OCI-LY1 (cell line): ENCODE results near the gene GLT8D2.

Experiments
- EZH2 ChIP-seq: fragments of 200-600 bp; sonication (generic), shearing (Covaris generic); IDR thresholded peaks from 2 replicates; pipeline ENCODE4 v1.8.0; 2017; ENCODE audit warnings: borderline replicate concordance, mixed run types, mild to moderate bottlenecking, antibody characterized with exemption, low read length, moderate library complexity, mixed read lengths
- TF ChIP-seq, protein P1 (sequence below): fragments of 200-600 bp; sonication (generic), shearing (Covaris generic); IDR thresholded peaks from 2 replicates; pipeline ENCODE4 v1.5.1; 2017; ENCODE audit warnings: mild to moderate bottlenecking, antibody characterized with exemption, low read length, moderate library complexity, mixed read lengths

- TF ChIP-seq, protein P1, sequence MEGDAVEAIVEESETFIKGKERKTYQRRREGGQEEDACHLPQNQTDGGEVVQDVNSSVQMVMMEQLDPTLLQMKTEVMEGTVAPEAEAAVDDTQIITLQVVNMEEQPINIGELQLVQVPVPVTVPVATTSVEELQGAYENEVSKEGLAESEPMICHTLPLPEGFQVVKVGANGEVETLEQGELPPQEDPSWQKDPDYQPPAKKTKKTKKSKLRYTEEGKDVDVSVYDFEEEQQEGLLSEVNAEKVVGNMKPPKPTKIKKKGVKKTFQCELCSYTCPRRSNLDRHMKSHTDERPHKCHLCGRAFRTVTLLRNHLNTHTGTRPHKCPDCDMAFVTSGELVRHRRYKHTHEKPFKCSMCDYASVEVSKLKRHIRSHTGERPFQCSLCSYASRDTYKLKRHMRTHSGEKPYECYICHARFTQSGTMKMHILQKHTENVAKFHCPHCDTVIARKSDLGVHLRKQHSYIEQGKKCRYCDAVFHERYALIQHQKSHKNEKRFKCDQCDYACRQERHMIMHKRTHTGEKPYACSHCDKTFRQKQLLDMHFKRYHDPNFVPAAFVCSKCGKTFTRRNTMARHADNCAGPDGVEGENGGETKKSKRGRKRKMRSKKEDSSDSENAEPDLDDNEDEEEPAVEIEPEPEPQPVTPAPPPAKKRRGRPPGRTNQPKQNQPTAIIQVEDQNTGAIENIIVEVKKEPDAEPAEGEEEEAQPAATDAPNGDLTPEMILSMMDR, result no peak
- no peak for TF ChIP-seq EZH2
Observed at GRCh38 chr12:104056419-104056972, 6.5 kb upstream of the GLT8D2 start.
